ENCODE results near the gene CXCL1.

The CXCL1 gene

GRCh38 chr4:73919691-73920090 is 50.5 kb downstream of the CXCL1 start:
- DNase-seq: no peak

All from eye (tissue), 1 donor.